Measurements from ENCODE around the gene LCT.

The LCT gene

DNA sequence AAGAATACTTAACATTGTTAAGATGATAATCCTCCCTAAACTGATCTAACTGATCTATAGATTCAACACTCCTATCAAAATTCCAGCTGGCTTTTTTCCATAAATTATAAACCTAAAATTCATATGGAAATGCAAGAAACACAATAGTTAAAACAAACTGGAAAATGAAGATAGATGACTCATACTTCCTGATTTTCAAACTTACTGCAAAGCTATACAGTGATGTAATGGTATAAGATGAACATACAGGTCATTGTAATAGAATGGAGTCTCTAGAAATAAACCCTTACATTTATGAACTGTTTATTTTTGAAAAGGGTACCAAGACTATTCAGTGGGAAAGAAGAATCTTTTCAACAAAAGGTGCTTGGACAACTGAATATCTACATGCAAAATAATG lies 63.1 kb downstream of the LCT start:
- H3K4me3 ChIP-seq (ENCODE audit: low read depth, low read length), result no peak overlapping the region
- TF ChIP-seq, protein P1, sequence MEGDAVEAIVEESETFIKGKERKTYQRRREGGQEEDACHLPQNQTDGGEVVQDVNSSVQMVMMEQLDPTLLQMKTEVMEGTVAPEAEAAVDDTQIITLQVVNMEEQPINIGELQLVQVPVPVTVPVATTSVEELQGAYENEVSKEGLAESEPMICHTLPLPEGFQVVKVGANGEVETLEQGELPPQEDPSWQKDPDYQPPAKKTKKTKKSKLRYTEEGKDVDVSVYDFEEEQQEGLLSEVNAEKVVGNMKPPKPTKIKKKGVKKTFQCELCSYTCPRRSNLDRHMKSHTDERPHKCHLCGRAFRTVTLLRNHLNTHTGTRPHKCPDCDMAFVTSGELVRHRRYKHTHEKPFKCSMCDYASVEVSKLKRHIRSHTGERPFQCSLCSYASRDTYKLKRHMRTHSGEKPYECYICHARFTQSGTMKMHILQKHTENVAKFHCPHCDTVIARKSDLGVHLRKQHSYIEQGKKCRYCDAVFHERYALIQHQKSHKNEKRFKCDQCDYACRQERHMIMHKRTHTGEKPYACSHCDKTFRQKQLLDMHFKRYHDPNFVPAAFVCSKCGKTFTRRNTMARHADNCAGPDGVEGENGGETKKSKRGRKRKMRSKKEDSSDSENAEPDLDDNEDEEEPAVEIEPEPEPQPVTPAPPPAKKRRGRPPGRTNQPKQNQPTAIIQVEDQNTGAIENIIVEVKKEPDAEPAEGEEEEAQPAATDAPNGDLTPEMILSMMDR (IDR thresholded peaks at IDR 0.05; ENCODE audit: borderline replicate concordance, insufficient read depth, low read depth, low read length), result no peak

DNA sequence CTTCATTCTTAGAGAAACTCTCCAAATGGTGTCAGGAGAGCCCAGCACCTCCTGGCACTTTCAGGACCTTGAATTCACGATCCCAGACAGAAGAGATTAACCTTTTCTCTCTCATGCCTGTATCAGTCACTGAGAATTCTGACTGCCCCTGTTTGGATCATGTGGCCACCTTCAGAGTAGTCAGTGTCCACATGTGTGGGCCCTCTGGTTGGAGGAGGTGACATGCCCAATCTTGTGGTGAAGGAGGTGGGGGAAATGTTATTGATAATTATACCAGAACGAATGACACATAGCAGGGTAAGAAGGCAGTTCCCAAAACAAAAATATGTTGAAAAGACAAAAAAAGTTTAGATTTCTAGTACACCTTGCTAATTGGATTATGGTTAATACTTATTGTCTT lies 63.7 kb downstream of the LCT start:
- TF ChIP-seq, protein P1 (IDR thresholded peaks at IDR 0.05; ENCODE audit: borderline replicate concordance, insufficient read depth, low read depth, low read length), result no peak
- H3K4me3 ChIP-seq (ENCODE audit: low read depth, low read length), result no peak overlapping the region

DNA sequence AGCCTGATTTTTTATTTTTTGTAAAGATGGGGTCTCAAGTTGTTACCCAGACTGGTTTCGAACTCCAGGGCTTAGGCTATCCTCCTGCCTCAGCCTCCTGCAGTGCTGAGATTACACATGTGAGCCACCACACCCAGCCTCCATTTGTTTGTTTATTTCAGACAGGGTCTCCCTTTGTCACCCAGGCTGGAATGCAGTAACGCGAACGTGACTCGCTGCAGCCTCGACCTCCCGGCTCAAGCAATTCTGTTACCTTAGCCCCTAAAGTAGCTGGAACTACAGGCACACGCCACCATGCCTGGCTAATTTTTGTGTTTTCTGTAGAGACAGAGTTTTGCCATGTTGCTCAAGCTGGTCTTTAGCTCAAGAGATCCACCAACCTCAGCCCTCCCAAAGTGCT lies 68.1 kb downstream of the LCT start:
- TF ChIP-seq, protein P1 (IDR thresholded peaks at IDR 0.05; ENCODE audit: borderline replicate concordance, insufficient read depth, low read depth, low read length), result no peak
- no peak overlapping the region for H3K4me3 ChIP-seq (ENCODE audit: low read depth, low read length)

DNA sequence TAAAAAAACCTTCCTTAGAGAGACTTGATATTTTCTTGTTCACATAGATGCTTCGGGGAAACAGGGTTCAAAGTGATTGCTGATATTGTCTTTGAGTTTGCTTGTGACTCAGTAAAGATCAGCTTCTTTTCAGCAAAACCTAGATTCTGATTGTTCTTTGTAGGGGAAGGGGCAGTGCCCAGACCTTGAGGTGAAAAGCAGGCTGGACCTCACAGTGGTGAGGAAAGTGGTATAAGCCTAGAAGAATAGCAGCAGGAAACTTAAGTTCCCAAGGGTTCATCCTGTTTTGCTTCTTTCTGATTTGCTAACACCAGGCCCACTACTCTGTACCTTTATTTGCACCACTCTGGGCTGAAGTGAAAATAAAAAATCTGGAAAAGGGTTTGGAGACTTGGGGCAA lies 74.5 kb downstream of the LCT start:
- TF ChIP-seq, protein P1 (IDR thresholded peaks at IDR 0.05; ENCODE audit: borderline replicate concordance, insufficient read depth, low read depth, low read length), result no peak
- no peak overlapping the region for H3K4me3 ChIP-seq (ENCODE audit: low read depth, low read length)

DNA sequence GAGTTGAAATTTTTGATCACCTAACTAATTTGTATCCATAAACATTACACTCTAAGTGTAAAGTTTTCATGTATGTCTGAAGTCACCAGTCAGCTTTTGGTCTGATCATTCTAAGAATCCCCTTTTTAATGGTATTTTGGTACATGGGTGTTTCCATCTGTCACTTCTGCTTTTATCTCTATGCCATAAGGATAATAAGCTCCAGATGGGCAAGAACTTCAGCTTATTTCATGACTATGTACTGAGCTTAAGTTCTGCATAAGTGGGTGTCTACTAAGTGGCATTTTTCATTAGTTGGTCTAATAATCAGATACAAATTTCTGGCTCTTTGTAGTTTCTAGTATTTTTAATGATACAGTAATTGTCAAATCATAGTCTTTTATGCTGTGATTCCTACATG lies 75.0 kb downstream of the LCT start:
- H3K4me3 ChIP-seq (ENCODE audit: low read depth, low read length), result no peak overlapping the region
- TF ChIP-seq, protein P1 (IDR thresholded peaks at IDR 0.05; ENCODE audit: borderline replicate concordance, insufficient read depth, low read depth, low read length), result no peak

DNA sequence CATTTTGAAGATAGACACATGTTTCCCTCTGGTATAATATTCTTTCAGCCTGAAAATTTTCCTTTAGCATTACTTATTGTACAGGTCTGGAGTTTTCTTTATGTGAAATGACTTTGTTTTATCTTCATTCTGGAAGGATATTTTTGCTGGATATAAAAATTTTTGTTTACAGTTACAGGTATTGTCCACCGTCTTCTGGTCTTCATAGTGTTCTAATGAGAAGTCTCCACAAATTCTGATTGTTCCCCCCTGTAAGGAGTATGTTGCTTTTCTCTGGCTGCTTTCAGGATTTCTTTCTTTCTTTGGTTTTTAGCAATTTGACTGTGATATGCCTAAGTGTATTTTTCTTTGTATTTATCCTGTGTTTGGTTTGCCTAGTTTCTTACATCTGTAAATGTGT lies 80.3 kb downstream of the LCT start:
- TF ChIP-seq, protein P1 (IDR thresholded peaks at IDR 0.05; ENCODE audit: borderline replicate concordance, insufficient read depth, low read depth, low read length), result no peak
- H3K4me3 ChIP-seq (ENCODE audit: low read depth, low read length), result no peak overlapping the region

DNA sequence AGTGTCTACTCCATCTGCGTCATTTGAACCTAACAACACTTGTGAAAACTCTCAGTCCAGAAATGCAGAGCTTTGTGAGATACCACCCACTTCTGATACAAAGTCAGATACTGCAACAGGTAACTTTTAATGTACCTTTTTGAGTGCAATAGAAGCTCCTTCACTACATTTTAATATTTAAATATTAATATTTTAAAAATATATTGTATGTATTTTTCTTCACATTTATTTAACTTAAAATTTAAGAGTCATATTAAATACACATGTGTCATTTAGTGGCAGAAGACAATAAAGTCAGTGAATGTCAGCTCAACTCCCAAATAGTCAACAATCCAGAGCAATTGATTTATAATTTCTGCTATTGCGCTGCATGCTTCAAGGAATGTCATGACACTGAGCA lies 81.4 kb downstream of the LCT start:
- TF ChIP-seq, protein P1 (IDR thresholded peaks at IDR 0.05; ENCODE audit: borderline replicate concordance, insufficient read depth, low read depth, low read length), result no peak

More for the DNA sequence above, 81.4 kb downstream of the LCT start:
- no peak overlapping the region for H3K4me3 ChIP-seq (ENCODE audit: low read depth, low read length)
